Fibroblast of villous mesenchyme (primary cell): ENCODE results near the gene ACBD6. TPM values are rescaled to one million over a fixed set of nuclear protein-coding genes. Genes with fewer than 3 reads are reported as not detected.

ENCODE experiments used
- DNase-seq: peaks from one replicate; pipeline ENCODE4 v3.0.0-alpha.2; 2010; ENCODE audit warnings: low read depth
- H3K4me3 ChIP-seq: 2 replicates; pipeline ENCODE4 v1.5.1; 2011; ENCODE audit warnings: low read depth, mild to moderate bottlenecking, low read length
- small RNA-seq: library from RNA; depleted of rRNA; stranded (forward); fragments of <200 nt; gene quantifications from one replicate; pipeline ENCODE3, GENCODE V24; 2012
- total RNA-seq: library from RNA; depleted of rRNA; stranded (reverse); fragments of >200 nt; gene quantifications from 2 replicates; pipeline ENCODE4 v1.2.3, GENCODE V29; 2012
- TF ChIP-seq, protein P1 (sequence below): IDR thresholded peaks from 2 replicates; pipeline ENCODE4 v1.5.1; 2012; ENCODE audit warnings: low read depth, mild to moderate bottlenecking, low read length; ENCODE audit not compliant: insufficient read depth

Gene ACBD6
- total RNA-seq, 1 donor = 44.5 TPM

DNA sequence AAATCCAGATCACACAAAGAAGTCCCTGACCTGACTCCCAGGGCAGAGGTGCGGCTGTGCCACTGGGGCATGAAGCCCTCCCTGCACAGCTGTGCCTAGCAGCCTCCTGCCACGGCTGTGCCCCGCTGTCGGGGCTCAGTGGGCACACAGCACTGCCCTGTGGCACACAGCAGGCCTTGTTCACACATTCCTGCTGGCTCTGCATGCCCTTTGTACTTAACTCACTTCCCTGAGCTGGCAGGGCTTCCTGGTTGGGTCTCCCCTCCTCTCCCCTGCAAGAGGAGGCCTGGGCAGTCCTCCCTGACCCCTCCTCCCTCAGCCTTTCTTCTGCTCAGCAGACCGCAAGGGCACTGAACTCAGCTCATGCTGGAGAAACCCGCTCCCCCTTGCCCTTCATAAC is 257.5 kb downstream of the ACBD6 start:
- TF ChIP-seq, protein P1, sequence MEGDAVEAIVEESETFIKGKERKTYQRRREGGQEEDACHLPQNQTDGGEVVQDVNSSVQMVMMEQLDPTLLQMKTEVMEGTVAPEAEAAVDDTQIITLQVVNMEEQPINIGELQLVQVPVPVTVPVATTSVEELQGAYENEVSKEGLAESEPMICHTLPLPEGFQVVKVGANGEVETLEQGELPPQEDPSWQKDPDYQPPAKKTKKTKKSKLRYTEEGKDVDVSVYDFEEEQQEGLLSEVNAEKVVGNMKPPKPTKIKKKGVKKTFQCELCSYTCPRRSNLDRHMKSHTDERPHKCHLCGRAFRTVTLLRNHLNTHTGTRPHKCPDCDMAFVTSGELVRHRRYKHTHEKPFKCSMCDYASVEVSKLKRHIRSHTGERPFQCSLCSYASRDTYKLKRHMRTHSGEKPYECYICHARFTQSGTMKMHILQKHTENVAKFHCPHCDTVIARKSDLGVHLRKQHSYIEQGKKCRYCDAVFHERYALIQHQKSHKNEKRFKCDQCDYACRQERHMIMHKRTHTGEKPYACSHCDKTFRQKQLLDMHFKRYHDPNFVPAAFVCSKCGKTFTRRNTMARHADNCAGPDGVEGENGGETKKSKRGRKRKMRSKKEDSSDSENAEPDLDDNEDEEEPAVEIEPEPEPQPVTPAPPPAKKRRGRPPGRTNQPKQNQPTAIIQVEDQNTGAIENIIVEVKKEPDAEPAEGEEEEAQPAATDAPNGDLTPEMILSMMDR = no peak
- DNase-seq = no peak
- H3K4me3 ChIP-seq = no peak overlapping the region

DNA sequence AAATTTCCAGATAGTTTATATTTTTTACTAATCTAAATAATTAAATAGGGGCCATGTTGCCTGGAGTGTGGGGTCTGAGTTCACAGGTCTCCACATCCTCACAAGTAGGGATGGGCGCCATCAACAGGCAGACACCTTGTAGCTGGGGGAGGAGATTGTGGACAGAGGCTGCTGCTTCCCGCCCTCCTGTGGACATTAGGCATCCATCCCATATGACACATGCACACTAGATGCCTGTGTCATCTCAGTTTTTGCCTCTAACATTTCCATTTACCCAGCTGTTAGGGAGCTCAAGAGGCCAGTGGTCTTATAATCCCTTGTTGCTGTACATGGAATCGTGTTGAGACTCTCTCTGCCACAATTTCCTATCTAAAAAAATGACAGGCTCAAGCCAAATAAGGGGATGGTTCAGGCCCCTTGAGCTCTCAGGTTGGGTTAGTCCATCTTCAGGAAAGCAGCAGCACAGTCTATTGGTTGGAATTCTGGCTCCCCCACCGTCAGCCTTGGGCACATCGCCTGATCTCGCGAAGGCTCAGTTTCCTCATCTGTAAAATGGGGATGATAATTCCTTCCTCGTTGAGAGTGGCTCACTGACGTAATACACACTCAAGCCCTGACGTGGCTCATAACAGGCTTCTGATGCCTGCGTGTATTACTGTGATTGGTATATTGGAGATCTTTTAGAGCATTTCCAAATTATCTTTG is 258.7 kb downstream of the ACBD6 start:
- H3K4me3 ChIP-seq = no peak overlapping the region
- no peak for DNase-seq

DNA sequence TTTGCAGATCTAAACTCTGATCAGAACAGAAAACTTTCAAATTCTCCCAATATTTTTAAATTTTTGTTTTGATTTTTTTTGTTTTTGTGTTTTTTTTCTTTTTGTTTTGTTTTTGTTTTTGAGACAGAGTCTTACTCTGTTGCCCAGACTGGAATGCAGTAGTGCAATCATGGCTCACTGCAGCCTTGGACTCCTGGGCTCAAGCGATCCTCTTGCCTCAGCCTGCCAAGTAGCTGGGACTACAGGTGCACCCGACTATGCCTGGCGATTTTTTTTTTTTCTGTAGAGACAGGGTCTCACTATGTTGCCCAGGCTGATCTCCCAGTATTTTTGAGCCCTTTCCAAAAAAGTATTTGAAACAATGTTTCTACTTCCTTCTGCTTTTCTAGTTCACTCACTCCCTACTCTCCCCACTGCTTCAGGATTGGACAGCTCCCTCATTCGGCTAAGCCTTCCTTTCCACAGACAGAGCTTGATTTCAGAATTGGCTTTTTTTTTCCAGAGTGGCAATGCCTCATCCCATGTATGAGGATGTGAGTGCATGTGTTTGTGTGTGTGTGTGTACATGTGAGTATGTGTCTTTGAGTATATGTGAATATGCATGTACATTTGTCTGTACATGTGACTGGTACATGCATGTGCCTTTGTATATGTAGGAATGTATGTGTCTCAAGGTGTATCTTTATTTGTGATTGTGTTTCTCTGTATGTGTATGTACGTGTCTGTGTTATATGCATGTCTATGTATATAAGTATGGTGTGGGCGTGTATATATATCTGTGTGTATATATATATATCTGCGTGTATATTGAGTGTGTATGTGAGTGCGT is 260.4 kb downstream of the ACBD6 start:
- DNase-seq = peak; percentile 12
- TF ChIP-seq, protein P1 = no peak
- H3K4me3 ChIP-seq = no peak overlapping the region

More for the DNA sequence above, 258.7 kb downstream of the ACBD6 start:
- TF ChIP-seq, protein P1 = no peak

DNA sequence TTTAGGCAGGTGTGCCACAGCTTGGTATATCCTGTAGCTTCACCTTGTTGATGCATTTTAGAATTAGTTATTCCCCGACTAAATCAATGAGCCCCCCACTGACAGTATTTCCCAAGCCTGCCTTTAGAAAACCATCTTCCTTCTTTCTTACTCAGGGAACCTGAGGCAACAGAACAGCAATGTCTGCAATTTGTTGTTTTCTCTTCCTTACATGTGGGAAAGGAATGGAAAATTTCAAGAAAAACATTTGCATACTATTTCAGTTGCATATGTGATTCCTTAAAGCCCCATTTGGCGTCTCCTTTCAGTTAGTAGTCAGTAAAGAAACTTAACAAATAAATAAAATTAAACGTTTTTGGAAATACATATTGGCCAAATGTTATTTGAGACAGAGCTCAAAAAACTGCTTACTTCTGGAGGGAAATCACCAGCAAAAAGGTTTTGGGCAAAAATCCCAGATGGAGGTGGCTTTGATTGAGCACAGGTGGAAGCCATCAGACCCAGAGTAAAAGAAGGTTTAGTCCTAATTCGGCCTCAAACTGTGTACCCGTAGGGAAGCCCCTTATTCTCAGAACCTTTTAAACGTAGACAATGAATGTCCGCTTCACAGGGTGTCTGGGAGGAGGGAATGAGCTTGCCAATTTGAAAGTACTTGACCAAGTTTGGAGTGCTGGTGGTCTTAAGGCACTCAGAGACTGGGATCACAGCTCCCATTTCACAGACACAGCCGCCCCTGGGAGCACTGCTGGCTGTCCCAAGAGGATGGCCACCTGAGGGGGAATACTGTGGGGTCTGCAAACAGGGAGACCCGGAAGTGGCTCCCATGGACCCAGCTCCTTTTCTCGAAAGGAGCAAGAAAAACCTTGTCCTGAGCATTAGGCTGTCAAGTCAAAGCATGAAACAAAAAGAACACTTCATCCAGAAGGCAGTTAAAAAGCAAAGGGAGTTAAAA is 263.0 kb downstream of the ACBD6 start:
- no peak for DNase-seq
- H3K4me3 ChIP-seq = no peak overlapping the region
- TF ChIP-seq, protein P1 = no peak

DNA sequence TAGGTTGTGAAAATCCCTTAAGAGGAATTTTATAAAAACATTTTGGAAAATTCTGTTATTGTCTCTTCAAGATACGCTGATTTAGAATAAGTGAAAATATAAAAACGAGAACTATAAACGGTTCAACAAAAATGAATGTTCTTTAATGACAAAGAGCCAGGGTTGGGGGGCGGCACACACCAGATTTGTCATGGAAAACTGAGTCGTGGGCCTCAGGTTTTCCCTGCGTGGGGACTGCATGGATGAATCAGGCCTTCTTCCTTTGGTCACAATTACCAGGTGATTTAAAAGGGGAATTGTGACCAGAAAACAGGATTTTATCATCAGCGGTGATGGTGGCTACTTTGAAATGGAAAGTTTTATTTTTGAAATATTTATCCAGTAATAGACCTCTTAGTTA is 263.7 kb downstream of the ACBD6 start:
- DNase-seq = no peak
- H3K4me3 ChIP-seq = no peak overlapping the region
- TF ChIP-seq, protein P1 = no peak

Small RNAs within 50 kb of the gene (small RNA-seq; reads per million reads assigned to genes)
- gene MIR3121 (not detected), gene RF00019 (not detected)

Other genes with a start within 250 kb of the ACBD6 start
- not detected in 2 replicates for gene OVAAL, start 56.4 kb upstream of the ACBD6 start, total RNA-seq
- 18.7 and 31.5 TPM in 2 replicates for gene XPR1, start 129.4 kb upstream of the ACBD6 start, total RNA-seq